H9 (cell line): ENCODE measurements around the gene SPTSSA. TPM values are rescaled to one million over a fixed set of nuclear protein-coding genes. Genes with fewer than 3 reads are reported as not detected.

Experiments
- DNase-seq: peaks from one replicate; pipeline ENCODE4 v3.0.0-alpha.2; 2017
- H2AFZ ChIP-seq: one replicate; pipeline ENCODE4 v1.6.1; 2013; ENCODE audit warnings: mild to moderate bottlenecking, low read length, control low read depth, moderate library complexity
- H2AK5ac ChIP-seq: 2 replicates; pipeline ENCODE4 v1.6.1; 2013; ENCODE audit warnings: low read length, control low read depth, mixed read lengths; ENCODE audit not compliant: insufficient read length
- H2BK120ac ChIP-seq: one replicate; pipeline ENCODE4 v1.6.1; 2013; ENCODE audit warnings: low read depth, mild to moderate bottlenecking, low read length, control low read depth, inconsistent platforms; ENCODE audit not compliant: poor library complexity, severe bottlenecking
- H2BK12ac ChIP-seq: 2 replicates; pipeline ENCODE4 v1.6.1; 2013; ENCODE audit warnings: low read length, control low read depth, mixed read lengths, low read depth; ENCODE audit not compliant: insufficient read length
- H2BK15ac ChIP-seq: 2 replicates; pipeline ENCODE4 v1.6.1; 2013; ENCODE audit warnings: low read depth, low read length, control low read depth
- H2BK20ac ChIP-seq: one replicate; pipeline ENCODE4 v1.6.1; 2013; ENCODE audit warnings: low read depth, mild to moderate bottlenecking, low read length, control low read depth, inconsistent platforms; ENCODE audit not compliant: poor library complexity, severe bottlenecking
- H2BK5ac ChIP-seq: 2 replicates; pipeline ENCODE4 v1.6.1; 2013; ENCODE audit warnings: low read length, control low read depth, mixed read lengths; ENCODE audit not compliant: insufficient read length
- H3K14ac ChIP-seq: 2 replicates; pipeline ENCODE4 v1.6.1; 2013; ENCODE audit warnings: low read length, control low read depth; ENCODE audit not compliant: insufficient read depth
- H3K18ac ChIP-seq: 2 replicates; pipeline ENCODE4 v1.6.1; 2013; ENCODE audit warnings: low read depth, mild to moderate bottlenecking, mixed read lengths, low read length, control low read depth; ENCODE audit not compliant: insufficient read length
- H3K23ac ChIP-seq: 2 replicates; pipeline ENCODE4 v1.6.1; 2013; ENCODE audit warnings: low read length, control low read depth, mixed read lengths, low read depth; ENCODE audit not compliant: insufficient read length
- H3K23me2 ChIP-seq: 2 replicates; pipeline ENCODE4 v1.6.1; 2013; ENCODE audit warnings: low read depth, mild to moderate bottlenecking, mixed read lengths, low read length, control low read depth; ENCODE audit not compliant: insufficient read length, poor library complexity, severe bottlenecking
- H3K27ac ChIP-seq: 2 replicates; pipeline ENCODE4 v1.5.1; 2013; ENCODE audit warnings: low read length, control low read depth, mixed read lengths, low read depth; ENCODE audit not compliant: insufficient read length
- H3K27me3 ChIP-seq: 2 replicates; pipeline ENCODE4 v1.6.1; 2013; ENCODE audit warnings: low read length, control low read depth, inconsistent platforms; ENCODE audit not compliant: insufficient read depth
- H3K4ac ChIP-seq: 2 replicates; pipeline ENCODE4 v1.6.1; 2013; ENCODE audit warnings: low read depth, mild to moderate bottlenecking, control low read depth, inconsistent platforms, low read length, moderate library complexity
- H3K4me1 ChIP-seq: 2 replicates; pipeline ENCODE4 v1.6.1; 2013; ENCODE audit warnings: low read length, control low read depth, inconsistent platforms; ENCODE audit not compliant: insufficient read depth
- H3K4me2 ChIP-seq: 2 replicates; pipeline ENCODE4 v1.6.1; 2013; ENCODE audit warnings: low read length, control low read depth, mixed read lengths; ENCODE audit not compliant: insufficient read length, insufficient read depth
- H3K56ac ChIP-seq: 2 replicates; pipeline ENCODE4 v1.6.1; 2013; ENCODE audit warnings: low read depth, mild to moderate bottlenecking, mixed read lengths, low read length, control low read depth; ENCODE audit not compliant: insufficient read length
- H3K79me1 ChIP-seq: 2 replicates; pipeline ENCODE4 v1.6.1; 2013; ENCODE audit warnings: low read depth, mild to moderate bottlenecking, moderate library complexity, low read length, control low read depth, inconsistent platforms; ENCODE audit not compliant: insufficient read depth, poor library complexity, severe bottlenecking
- H3K79me2 ChIP-seq: 2 replicates; pipeline ENCODE4 v1.6.1; 2013; ENCODE audit warnings: low read length, control low read depth, inconsistent platforms; ENCODE audit not compliant: insufficient read depth
- H3K9ac ChIP-seq: 2 replicates; pipeline ENCODE4 v1.6.1; 2013; ENCODE audit warnings: low read length, control low read depth, mixed read lengths; ENCODE audit not compliant: insufficient read length; ENCODE audit errors: extremely low read depth
- H3K9me3 ChIP-seq: one replicate; pipeline ENCODE4 v1.6.1; 2013; ENCODE audit warnings: low read depth, low read length, inconsistent platforms; ENCODE audit not compliant: control insufficient read depth
- H3T11ph ChIP-seq: one replicate; pipeline ENCODE4 v1.6.1; 2013; ENCODE audit warnings: mild to moderate bottlenecking, low read length, control low read depth, inconsistent platforms
- H4K20me1 ChIP-seq: one replicate; pipeline ENCODE4 v1.6.1; 2013; ENCODE audit not compliant: control insufficient read depth, insufficient read length, insufficient read depth
- H4K5ac ChIP-seq: 2 replicates; pipeline ENCODE4 v1.6.1; 2013; ENCODE audit warnings: low read depth, mild to moderate bottlenecking, mixed read lengths, low read length, control low read depth; ENCODE audit not compliant: insufficient read length
- H4K8ac ChIP-seq: replicated peaks from 2 replicates; pipeline ENCODE4 v1.6.1; 2013; ENCODE audit warnings: low read length, control low read depth, mixed read lengths, low read depth; ENCODE audit not compliant: insufficient read length
- H4K91ac ChIP-seq: 2 replicates; pipeline ENCODE4 v1.6.1; 2013; ENCODE audit warnings: low read depth, mild to moderate bottlenecking, moderate library complexity, mixed read lengths, low read length, control low read depth; ENCODE audit not compliant: insufficient read length
- H3K27ac Mint-ChIP-seq, 3 experiments: 2 replicates in 2 of 3; 3 replicates in 1 of 3; pipeline ENCODE4 v1.8.0; 2020 to 2021; ENCODE audit warnings: mixed read lengths in 3 of 3, mild to moderate bottlenecking in 1 of 3, moderate library complexity in 1 of 3
- H3K27me3 Mint-ChIP-seq: 2 replicates; pipeline ENCODE4 v1.8.0; 2021; ENCODE audit warnings: low read depth, mild to moderate bottlenecking, moderate library complexity, mixed read lengths
- H3K36me3 Mint-ChIP-seq, 3 experiments: 2 replicates in 2 of 3; 3 replicates in 1 of 3; pipeline ENCODE4 v1.8.0; 2020 to 2021; ENCODE audit warnings: low read depth in 3 of 3, mixed read lengths in 3 of 3; ENCODE audit not compliant: insufficient read depth in 1 of 3
- H3K4me1 Mint-ChIP-seq, 2 experiments: 2 replicates each; pipeline ENCODE4 v1.8.0; 2020; ENCODE audit warnings: mixed read lengths in 2 of 2
- H3K4me3 Mint-ChIP-seq, 2 experiments: 2 replicates in 1 of 2; 3 replicates in 1 of 2; pipeline ENCODE4 v1.8.0; 2020 to 2021; ENCODE audit warnings: mild to moderate bottlenecking in 2 of 2, mixed read lengths in 2 of 2, moderate library complexity in 1 of 2
- H3K9me3 Mint-ChIP-seq, 2 experiments: 2 replicates in 1 of 2; 3 replicates in 1 of 2; pipeline ENCODE4 v1.8.0; 2020; ENCODE audit warnings: mild to moderate bottlenecking in 2 of 2, mixed read lengths in 2 of 2, moderate library complexity in 1 of 2
- CTCF ChIP-seq: fragments of 200-600 bp; sonication (generic); conservative IDR thresholded peaks from 3 replicates; pipeline ENCODE4 v1.8.0; 2021; ENCODE audit warnings: antibody characterized with exemption, mild to moderate bottlenecking
- WGBS: extraction: QIAGEN DNeasy Blood & Tissue Kit; methylation state at CpG from one replicate; pipeline ENCODE4 v1.1.7; 2013; ENCODE audit warnings: missing lambda C conversion rate, low lambda C conversion rate, mixed read lengths; ENCODE audit not compliant: insufficient read length; ENCODE audit errors: extremely low coverage; 5-methylcytosine and 5-hydroxymethylcytosine counted together
- total RNA-seq: library from RNA; stranded (reverse); gene quantifications from 2 replicates; pipeline ENCODE4 v1.2.1, GENCODE V29; 2021

The SPTSSA gene
- total RNA-seq, 1 experiment from 2014 or later: 23.3 TPM

- no peak for DNase-seq
- Histone ChIP-seq H3K79me2 (peaks cover 6% of the 10 kb centered on the region; the same call in 1 of the 2 replicates), H3K9me3 (no peaks in the 10 kb centered on the region), H2BK15ac (no peak overlapping the region), H3K18ac (no peak overlapping the region), H4K91ac (no peak overlapping the region), H3T11ph (no peak overlapping the region), H3K23me2 (no peaks in the 10 kb centered on the region), H3K4me2 (no peak overlapping the region), H4K5ac (no peak overlapping the region), H2AFZ (no peak overlapping the region), H3K79me1 (peaks cover 2% of the 10 kb centered on the region), H3K14ac (no peak overlapping the region), H3K56ac (no peak overlapping the region), H4K20me1 (no peaks in the 10 kb centered on the region), H3K23ac (no peak overlapping the region), H3K27ac (no peak overlapping the region), H3K4me1 (no peaks in the 10 kb centered on the region; the same call in 1 of the 2 replicates), H2BK120ac (no peak overlapping the region), H3K27me3 (no peaks in the 10 kb centered on the region), H2AK5ac (no peak overlapping the region), H3K4ac (no peak overlapping the region), H2BK20ac (no peak overlapping the region), H4K8ac (no peak overlapping the region), H2BK12ac (no peak overlapping the region), H3K9ac (no peak overlapping the region), H2BK5ac (no peak overlapping the region)
- H3K9me3 Mint-ChIP-seq: no peaks in the 10 kb centered on the region
- H3K27me3 Mint-ChIP-seq: no peaks in the 10 kb centered on the region
- no peak overlapping the region for H3K4me3 Mint-ChIP-seq
- H3K4me1 Mint-ChIP-seq: peaks cover 4 to 5% of the 10 kb centered on the region in 2 experiments; a peak in 3 of 4 replicates
- peaks cover 0 to 3% (median 1%) of the 10 kb centered on the region in 3 experiments; a peak in 2 of 7 replicates for H3K36me3 Mint-ChIP-seq
- no peak overlapping the region; a peak in 1 of 7 replicates for H3K27ac Mint-ChIP-seq
- TF ChIP-seq CTCF: no peak
- 100% methylated on average over 1 of the region's 1 CpG for WGBS
Observed at GRCh38 chr14:34436118-34436905, 25.7 kb downstream of the SPTSSA start.
